Measurements from ENCODE around the gene C2orf68. TPM values are rescaled to one million over a fixed set of nuclear protein-coding genes. Genes with fewer than 3 reads are reported as not detected.

C2orf68 gene
- total and polyA plus RNA-seq, 2 of the 13 experiments (the other 11 are each of a cell fraction or from before 2014, with no cell fraction given), result 47.1 to 77.4 TPM

- TF ChIP-seq AGO1 (IDR thresholded peaks at IDR 0.05; ENCODE audit: low read depth, low read length, poor library complexity, severe bottlenecking), result peak; percentile 97
- TF ChIP-seq ZNF672 (CRISPR knock-in tag; IDR thresholded peaks at IDR 0.05), result no peak
- peak; percentile 75; the same call in 1 of the 2 replicates for TF ChIP-seq ZNF138 (CRISPR knock-in tag; IDR thresholded peaks at IDR 0.05; ENCODE audit: low read depth)
- peak; percentile 48 for TF ChIP-seq IRF2 (CRISPR knock-in tag; IDR thresholded peaks at IDR 0.05)
- TF ChIP-seq HCFC1 (IDR thresholded peaks at IDR 0.05; ENCODE audit: low read depth, low read length), result no peak
- no peak; the same call in 1 of the 2 replicates for TF ChIP-seq ZNF614 (CRISPR knock-in tag; IDR thresholded peaks at IDR 0.05; ENCODE audit: borderline replicate concordance)
- TF ChIP-seq DRAP1 (CRISPR knock-in tag; IDR thresholded peaks at IDR 0.05), result peak; percentile 88
- TF ChIP-seq ZIK1 (CRISPR knock-in tag; IDR thresholded peaks at IDR 0.05; ENCODE audit: borderline replicate concordance, low read depth), result no peak
- peak; percentile 64; the same call in 1 of the 2 replicates for TF ChIP-seq NR2C2 (CRISPR knock-in tag; IDR thresholded peaks at IDR 0.05; ENCODE audit: borderline replicate concordance)
- no peak for TF ChIP-seq ZNF256 (CRISPR knock-in tag; conservative IDR thresholded peaks at IDR 0.05)
- no peak; the same call in 1 of the 2 replicates for TF ChIP-seq ZFP36L2 (CRISPR knock-in tag; IDR thresholded peaks at IDR 0.05)
- peak; percentile 86; the same call in 1 of the 2 replicates for TF ChIP-seq ZNF318 (CRISPR knock-in tag; IDR thresholded peaks at IDR 0.05)
- TF ChIP-seq CREB3 (CRISPR knock-in tag; IDR thresholded peaks at IDR 0.05), result no peak
- TF ChIP-seq THAP8 (CRISPR knock-in tag; IDR thresholded peaks at IDR 0.05; ENCODE audit: borderline replicate concordance), result no peak; the same call in 1 of the 2 replicates
- TF ChIP-seq THYN1 (CRISPR knock-in tag; IDR thresholded peaks at IDR 0.05; ENCODE audit: borderline replicate concordance, low read depth), result no peak
- TF ChIP-seq KDM1A (CRISPR knock-in tag; IDR thresholded peaks at IDR 0.05), result no peak
- TF ChIP-seq ZNF879 (CRISPR knock-in tag; IDR thresholded peaks at IDR 0.05), result no peak; the same call in 1 of the 2 replicates
- TF ChIP-seq MYNN (CRISPR knock-in tag; IDR thresholded peaks at IDR 0.05; ENCODE audit: low read depth), result no peak
These were observed 16.4 kb downstream of the C2orf68 start, which contains the start of gene RNF181 (continued) for GRCh38 chr2:85595301-85596025.
